K562 (cell line): ENCODE measurements around the gene KRI1. TPM values are rescaled to one million over a fixed set of nuclear protein-coding genes. Genes with fewer than 3 reads are reported as not detected.

Experiments used
- ATAC-seq: fragments of 200-7000 bp; cut with Tn5 transposase; 3 replicates; pipeline ENCODE4 v1.9.1; 2020; ENCODE audit warnings: moderate library complexity
- BruUV-seq: library from RNA; stranded (reverse); fragments of 400-500 nt; replicated peaks from 2 replicates; lab custom pipeline; 2021; lab: Mats Ljungman, UMichigan
- CTCF ChIA-PET: fragments of 300-600 bp; formaldehyde crosslinking; extraction: SDS; loops from one replicate; lab custom pipeline; 2021; ENCODE audit warnings: low intra/inter-chr PET ratio; lab: Yijun Ruan, JAX
- POLR2A ChIA-PET: fragments of 300-600, 350-650 bp; sonication (Branson Sonifier 250); formaldehyde crosslinking; extraction: SDS; loops from one replicate; lab custom pipeline; 2021; ENCODE audit warnings: antibody characterized with exemption, inconsistent platforms; lab: Yijun Ruan, JAX
- DNase-seq, 4 experiments: peaks; one replicate each; pipeline versions ENCODE4 v3.0.0 to v3.0.0-alpha.2; 2011 to 2018; ENCODE audit warnings: low spot score in 3 of 4, mixed read lengths in 3 of 4; ENCODE audit errors: extremely low read depth in 1 of 4
- FAIRE-seq: peaks from 2 replicates; lab custom pipeline; 2011; peaks lifted over from hg19 to GRCh38; lab: Jason Lieb, UNC
- H2AFZ ChIP-seq: 2 replicates; pipeline ENCODE4 v1.6.0; 2011; ENCODE audit warnings: low read depth, low read length, control low read depth, inconsistent platforms
- H3K27ac ChIP-seq: fragments of 200-600 bp; 3 replicates; pipeline ENCODE4 v1.8.0; 2011; ENCODE audit warnings: low read depth, mild to moderate bottlenecking, control low read depth, inconsistent platforms, low read length, moderate library complexity, mixed read lengths; ENCODE audit errors: extremely low read depth
- H3K27me3 ChIP-seq, 2 experiments: fragments of 300-600 bp in 1 of 2; 2 replicates in 1 of 2; 3 replicates in 1 of 2; pipeline versions ENCODE4 v1.6.0 to v1.8.0; 2011; ENCODE audit warnings: inconsistent platforms in 2 of 2, low read length in 2 of 2, mild to moderate bottlenecking in 1 of 2, mixed read lengths in 1 of 2, moderate library complexity in 1 of 2; ENCODE audit not compliant: control insufficient read depth in 2 of 2, insufficient read depth in 2 of 2
- H3K36me3 ChIP-seq: fragments of 300-600 bp; 3 replicates; pipeline ENCODE4 v1.8.0; 2011; ENCODE audit warnings: mild to moderate bottlenecking, low read length, inconsistent platforms; ENCODE audit not compliant: control insufficient read depth, insufficient read depth
- H3K4me1 ChIP-seq, 2 experiments: fragments of 200-600 bp in 1 of 2; replicated peaks in 1 of 2; 2 replicates in 1 of 2; 3 replicates in 1 of 2; pipeline versions ENCODE4 v1.5.1 to v1.8.0; 2011; ENCODE audit warnings: inconsistent platforms in 2 of 2, low read length in 2 of 2, mild to moderate bottlenecking in 1 of 2, mixed read lengths in 1 of 2, moderate library complexity in 1 of 2; ENCODE audit not compliant: control insufficient read depth in 2 of 2, insufficient read depth in 2 of 2
- H3K4me2 ChIP-seq: 2 replicates; pipeline ENCODE4 v1.6.1; 2011; ENCODE audit warnings: low read length, control low read depth, inconsistent platforms, mixed read lengths; ENCODE audit not compliant: insufficient read depth
- H3K4me3 ChIP-seq: fragments of 200-600 bp; sonication (generic), shearing (Covaris generic); 2 replicates; pipeline ENCODE4 v1.5.1; 2016; ENCODE audit warnings: control low read depth, inconsistent platforms
- H3K79me2 ChIP-seq: fragments of 200-600 bp; 3 replicates; pipeline ENCODE4 v1.8.0; 2011; ENCODE audit warnings: low read length, inconsistent platforms; ENCODE audit not compliant: control insufficient read depth, insufficient read depth
- H3K9ac ChIP-seq, 2 experiments: 2 replicates each; pipeline versions ENCODE4 v1.6.0 to v1.6.1; 2011; ENCODE audit warnings: low read depth in 2 of 2, low read length in 2 of 2, control low read depth in 1 of 2, inconsistent platforms in 1 of 2, mild to moderate bottlenecking in 1 of 2, mixed read lengths in 1 of 2; ENCODE audit not compliant: insufficient read depth in 1 of 2
- H3K9me1 ChIP-seq: one replicate; pipeline ENCODE4 v1.6.0; 2011; ENCODE audit warnings: inconsistent platforms, mild to moderate bottlenecking, low read length, moderate library complexity; ENCODE audit not compliant: control insufficient read depth, insufficient read depth
- H3K9me3 ChIP-seq: replicated peaks from 2 replicates; pipeline ENCODE4 v1.5.1; 2011; ENCODE audit warnings: low read depth, low read length, inconsistent platforms; ENCODE audit not compliant: control insufficient read depth, insufficient read depth
- H4K20me1 ChIP-seq: replicated peaks from 2 replicates; pipeline ENCODE4 v1.6.1; 2011; ENCODE audit warnings: low read length, inconsistent platforms, mixed read lengths; ENCODE audit not compliant: control insufficient read depth, insufficient read depth
- GATA2 ChIP-seq: sonication (generic); formaldehyde crosslinking; IDR thresholded peaks from 2 replicates; pipeline ENCODE4 v1.4.0; 2020; ENCODE audit warnings: mild to moderate bottlenecking, missing genetic modification reagents
- HMG20B ChIP-seq: fragments of 250-450 bp; sonication (Bioruptor Pico); IDR thresholded peaks from 2 replicates; pipeline ENCODE4 v1.5.0; 2021; ENCODE audit warnings: mild to moderate bottlenecking
- HOXB6 ChIP-seq: fragments of 250-450 bp; sonication (Bioruptor Pico); IDR thresholded peaks from 2 replicates; pipeline ENCODE4 v1.5.1; 2022; ENCODE audit warnings: mild to moderate bottlenecking, borderline replicate concordance
- RNF219 ChIP-seq: fragments of 250-450 bp; sonication (Bioruptor Pico); IDR thresholded peaks from 2 replicates; pipeline ENCODE4 v1.5.0; 2022; ENCODE audit warnings: mild to moderate bottlenecking
- TRIM28 ChIP-seq: fragments of 450-650 bp; IDR thresholded peaks from 2 replicates; pipeline ENCODE4 v1.6.1; 2017
- ZBTB12 ChIP-seq: fragments of 250-450 bp; sonication (Bioruptor Pico); IDR thresholded peaks from 2 replicates; pipeline ENCODE4 v1.4.0; 2020
- ZBTB5 ChIP-seq: fragments of 450-650 bp; IDR thresholded peaks from 2 replicates; pipeline ENCODE4 v1.6.1; 2017; ENCODE audit warnings: antibody characterized with exemption
- ZNF133 ChIP-seq: fragments of 250-450 bp; sonication (Bioruptor Pico); IDR thresholded peaks from 2 replicates; pipeline ENCODE4 v1.4.0; 2020; ENCODE audit warnings: mild to moderate bottlenecking
- ZNF239 ChIP-seq: fragments of 250-450 bp; sonication (Bioruptor Pico); IDR thresholded peaks from 2 replicates; pipeline ENCODE4 v1.4.0; 2020; ENCODE audit warnings: mild to moderate bottlenecking
- ZNF398 ChIP-seq: fragments of 250-450 bp; sonication (Bioruptor Pico); IDR thresholded peaks from 2 replicates; pipeline ENCODE4 v1.8.0; 2021; ENCODE audit warnings: moderate library complexity, mild to moderate bottlenecking, inconsistent platforms
- WGBS: fragments of 100-300 bp; shearing (Covaris generic); methylation state at CpG from one replicate; pipeline ENCODE4 v1.1.6; 2016; ENCODE audit warnings: low coverage, mixed read lengths; ENCODE audit not compliant: insufficient coverage; ENCODE audit errors: missing lambda C conversion rate; 5-methylcytosine and 5-hydroxymethylcytosine counted together
- in situ Hi-C: fragments of 300-500 bp; cut with MboI; formaldehyde crosslinking; loops from 4 replicates; pipeline ENCODE4 v1.15.0; 2018; ENCODE audit warnings: inconsistent platforms, mixed read lengths
- intact Hi-C: fragments of 100-400 bp; cut with micrococcal nuclease; formaldehyde crosslinking; loops from 2 replicates; pipeline ENCODE4 v1.14.2; 2022
- polyA plus RNA-seq, 8 experiments: library from polyadenylated mRNA; depleted of rRNA in 4 of 8; stranded (reverse) in 5 of 8; unstranded in 3 of 8; fragments of >200 nt; fragmentation: Nextera tagmentation in 2 of 8; fragmentation: Illumina TruSeq in 1 of 8; extraction: Ambion mirVana in 2 of 8; extraction: Trizol in 1 of 8; gene quantifications; 2 replicates each; pipeline versions ENCODE4 v1.2.1 to v1.2.3, GENCODE V29; 2011 to 2014; ENCODE audit warnings: inconsistent platforms in 1 of 8, missing spikeins in 1 of 8
- total RNA-seq, 7 experiments: library from RNA; depleted of rRNA in 6 of 7; stranded (reverse); fragments of >200 nt in 6 of 7; fragmentation: Illumina TruSeq in 2 of 7; extraction: Trizol in 2 of 7; gene quantifications; 2 replicates each; pipeline versions ENCODE4 v1.2.1 to v1.2.3, GENCODE V29; 2011 to 2021; ENCODE audit warnings: low replicate concordance in 1 of 7

Gene KRI1
- total and polyA plus RNA-seq, 9 of the 15 experiments (the other 6 are each of a cell fraction or from before 2014, with no cell fraction given), result 1.1 to 50.7 (median 24.7) TPM

GRCh38 chr19:10582091-10582490 is 16.3 kb upstream of the KRI1 start:
- in situ Hi-C loops, result loop anchor here (5.0 kb wide), 2 partner anchors 60 to 115 kb away; no protein-coding TSS in a partner anchor
- Histone ChIP-seq H3K9me1 (peaks cover 2% of the 10 kb centered on the region), H4K20me1 (no peaks in the 10 kb centered on the region), H3K36me3 (no peaks in the 10 kb centered on the region), H3K79me2 (no peaks in the 10 kb centered on the region), H3K27me3 (peaks cover 0 to 6% of the 10 kb centered on the region in 2 experiments; a peak in 2 of 5 replicates), H2AFZ (no peak overlapping the region), H3K4me2 (no peak overlapping the region), H3K9ac (no peak overlapping the region), H3K4me1 (peaks cover 9 to 18% of the 10 kb centered on the region in 2 experiments; a peak in 4 of 5 replicates), H3K9me3 (no peaks in the 10 kb centered on the region), H3K27ac (no peak overlapping the region), H3K4me3 (no peak overlapping the region)
- no TSS peak for BruUV-seq
- ChIA-PET CTCF (interaction anchor here (0.6 to 4.0 kb wide), 3 partner anchors 63 to 118 kb away, joined by 3 to 84 read pairs (median 50); partner anchors contain the start of gene QTRT1), POLR2A (interaction anchor here (0.6 to 1.9 kb wide), 10 partner anchors 8 to 137 kb away, joined by 3 to 9 read pairs (median 4); partner anchors contain the start of gene KEAP1)
- DNase-seq (no peak), FAIRE-seq (no peak), ATAC-seq (no peak)
- 56% methylated on average over 12 of the region's 13 CpGs for whole genome bisulfite sequencing
- no peak for TF ChIP-seq HMG20B (CRISPR knock-in tag)
- no peak for TF ChIP-seq ZBTB5
- TF ChIP-seq ZBTB12 (CRISPR knock-in tag), result no peak
- TF ChIP-seq ZNF133 (CRISPR knock-in tag), result no peak
- TF ChIP-seq GATA2 (CRISPR knock-in tag), result no peak
- no peak for TF ChIP-seq HOXB6 (CRISPR knock-in tag)
- TF ChIP-seq ZNF398 (CRISPR knock-in tag), result no peak
- TF ChIP-seq TRIM28, result no peak
- no peak for TF ChIP-seq RNF219 (CRISPR knock-in tag)
- TF ChIP-seq ZNF239 (CRISPR knock-in tag), result no peak
- TF ChIP-seq, all 486 proteins: peak for 0
- intact Hi-C loops, result loop anchor here (5.0 kb wide), 1 partner anchor 40 kb away; the partner anchor contains the start of gene ATG4D
